Heart right ventricle (tissue), 16 donors: ENCODE data around the gene SSH2. TPM values are rescaled to one million over a fixed set of nuclear protein-coding genes. Genes with fewer than 3 reads are reported as not detected.

Source experiments
- ATAC-seq, 8 donors: fragments of 200-7000 bp; cut with Tn5 transposase; one replicate each; pipeline ENCODE4 v1.9.1; 2020; ENCODE audit warnings: mild to moderate bottlenecking in 8 of 8, moderate library complexity in 8 of 8, moderate number of reproducible peaks in 1 of 8
- DNase-seq, 2 donors: peaks; one replicate each; pipeline ENCODE4 v3.0.0-alpha.2; 2020
- H3K27ac ChIP-seq, 10 donors: fragments of 200-600 bp; sonication (generic) in 2 of 10; one replicate each; pipeline versions ENCODE4 v1.5.0 to v1.8.0; 2020 to 2022; ENCODE audit warnings: mild to moderate bottlenecking in 3 of 10
- H3K27me3 ChIP-seq, 7 donors: fragments of 200-600 bp; one replicate each; pipeline ENCODE4 v1.8.0; 2021 to 2022; ENCODE audit warnings: mild to moderate bottlenecking in 2 of 7
- H3K36me3 ChIP-seq, 9 donors: fragments of 200-600 bp; sonication (generic) in 1 of 9; one replicate each; pipeline versions ENCODE4 v1.5.0 to v1.8.0; 2020 to 2022; ENCODE audit warnings: mild to moderate bottlenecking in 2 of 9
- H3K4me1 ChIP-seq, 9 donors: fragments of 200-600 bp; sonication (generic) in 1 of 9; one replicate each; pipeline versions ENCODE4 v1.5.0 to v1.8.0; 2020 to 2022; ENCODE audit warnings: mild to moderate bottlenecking in 4 of 9
- H3K4me3 ChIP-seq, 10 donors: fragments of 200-600 bp; sonication (generic) in 2 of 10; one replicate each; pipeline versions ENCODE4 v1.5.0 to v1.8.0; 2020 to 2022; ENCODE audit warnings: mild to moderate bottlenecking in 7 of 10, moderate library complexity in 2 of 10
- H3K9me3 ChIP-seq, 11 donors: fragments of 200-600 bp in 10 of 11; sonication (generic) in 2 of 11; one replicate each; pipeline versions ENCODE4 v1.5.0 to v1.8.0; 2013 to 2022; ENCODE audit warnings: mild to moderate bottlenecking in 2 of 11, control low read depth in 1 of 11, moderate library complexity in 1 of 11
- WGBS, 2 donors: extraction: QIAGEN DNeasy Blood & Tissue Kit; methylation state at CpG; one replicate each; pipeline ENCODE4 v1.1.7; 2013; ENCODE audit warnings: inconsistent platforms in 1 of 2; 5-methylcytosine and 5-hydroxymethylcytosine counted together
- intact Hi-C, 10 donors: fragments of 100-400 bp; cut with DNase I; formaldehyde crosslinking; loops; one replicate each; pipeline versions ENCODE4 v1.11.1 to v1.14.2; 2022
- polyA plus RNA-seq, 2 donors: library from polyadenylated mRNA; stranded (reverse); fragments of 200-250 nt; gene quantifications; one replicate each; pipeline ENCODE4 v1.2.3, GENCODE V29; 2013
- total RNA-seq, 10 donors: library from RNA; stranded (reverse); fragmentation: NEBNext Ultra II Directional in 3 of 10; extraction: Animal tissue kit (Norgen Biotek cat#: 25700) in 3 of 10; gene quantifications; one replicate each; pipeline versions ENCODE4 v1.2.1 to v1.2.4, GENCODE V29; 2021 to 2023
- TF ChIP-seq, protein P1 (sequence below), 9 donors: fragments of 200-600 bp; sonication (generic) in 2 of 9; IDR thresholded peaks; one replicate each; pipeline versions ENCODE4 v1.5.0 to v1.8.0; 2021 to 2022; ENCODE audit warnings: antibody characterized with exemption in 9 of 9, mild to moderate bottlenecking in 5 of 9, moderate library complexity in 1 of 9
- donor health status: Arrhythmogenic right ventricular cardiomyopathy.
- donor health status: ischemic (EF 13 %, LVEDD 7.1; RV severe dilation, severe dysfunction).
- donor health status: healthy with polysubstance abuse.
- donor health status: DM: no; HTN: yes; CAD: no.
- donor health status: DM: no; HTN: no; CAD: no.
- donor health status: ischemic (EF 25% LVEDD 6.9; RV normal size, moderate dysfunction).
- donor health status: ischemic (EF 25% LVEDD 5.7; RV mildly dilated, moderate dysfunction).
- donor health status: healthy.
- donor health status: DM: yes; HTN: yes; CAD: no.
- donor health status: Ischemic cardiomyopathy.
- donor health status: ischemic (EF 35%, LVEDD 5.7; RV mildly dilated, moderate dysfunction).
- donor health status: nonischemic (EF 11% LVEDD 7.7; RV severe dilation, severe dysfunction).
- donor health status: DM: yes; HTN: yes; CAD: no.
- donor health status: PGD.
- donor health status: ischemic (EF 29% LVEDD 5.4; RV normal size, mild dysfunction).
- donor health status: nonischemic (EF 23%, LVEDD 6.1; RV moderate dilation, normal function).

Gene SSH2
- total and polyA plus RNA-seq, 12 donors: 17.9 to 42.9 (median 34.3) TPM

DNA sequence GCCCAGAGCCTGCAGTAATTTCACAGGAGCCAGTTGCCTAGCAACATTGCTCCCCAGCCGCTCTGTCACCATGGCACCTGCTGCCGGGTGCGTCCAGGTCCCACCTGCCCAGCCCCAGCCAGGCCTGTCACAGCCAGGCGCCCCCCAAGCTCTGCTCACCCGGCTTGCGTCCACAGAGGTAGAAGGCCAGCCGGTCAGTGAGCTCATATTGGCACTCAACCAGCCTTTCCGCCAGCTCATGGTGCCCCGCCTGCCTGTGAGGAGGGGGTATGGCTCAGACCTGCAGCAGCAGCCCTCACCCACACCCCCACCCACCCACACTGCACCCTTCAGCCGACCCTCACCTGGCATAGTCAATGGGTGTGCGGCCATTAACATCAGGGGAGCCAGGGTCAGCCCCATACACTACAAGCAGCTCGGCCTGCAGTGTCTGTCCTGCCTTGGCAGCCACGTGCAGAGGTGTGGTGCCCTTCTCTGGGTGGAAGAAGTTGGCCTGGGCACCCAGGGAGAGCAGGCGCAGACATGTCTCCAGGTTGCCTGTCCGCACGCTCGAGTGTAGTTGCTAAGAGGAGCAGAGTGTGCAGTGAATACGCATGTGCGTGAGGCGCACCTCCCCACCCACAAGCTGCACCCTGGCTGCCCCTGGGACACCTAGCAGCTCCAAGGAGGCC lies 348.3 kb downstream of the SSH2 start:
- no peak for ATAC-seq
- TF ChIP-seq, protein P1, sequence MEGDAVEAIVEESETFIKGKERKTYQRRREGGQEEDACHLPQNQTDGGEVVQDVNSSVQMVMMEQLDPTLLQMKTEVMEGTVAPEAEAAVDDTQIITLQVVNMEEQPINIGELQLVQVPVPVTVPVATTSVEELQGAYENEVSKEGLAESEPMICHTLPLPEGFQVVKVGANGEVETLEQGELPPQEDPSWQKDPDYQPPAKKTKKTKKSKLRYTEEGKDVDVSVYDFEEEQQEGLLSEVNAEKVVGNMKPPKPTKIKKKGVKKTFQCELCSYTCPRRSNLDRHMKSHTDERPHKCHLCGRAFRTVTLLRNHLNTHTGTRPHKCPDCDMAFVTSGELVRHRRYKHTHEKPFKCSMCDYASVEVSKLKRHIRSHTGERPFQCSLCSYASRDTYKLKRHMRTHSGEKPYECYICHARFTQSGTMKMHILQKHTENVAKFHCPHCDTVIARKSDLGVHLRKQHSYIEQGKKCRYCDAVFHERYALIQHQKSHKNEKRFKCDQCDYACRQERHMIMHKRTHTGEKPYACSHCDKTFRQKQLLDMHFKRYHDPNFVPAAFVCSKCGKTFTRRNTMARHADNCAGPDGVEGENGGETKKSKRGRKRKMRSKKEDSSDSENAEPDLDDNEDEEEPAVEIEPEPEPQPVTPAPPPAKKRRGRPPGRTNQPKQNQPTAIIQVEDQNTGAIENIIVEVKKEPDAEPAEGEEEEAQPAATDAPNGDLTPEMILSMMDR (IDR thresholded peaks at IDR 0.05): no peak

DNA sequence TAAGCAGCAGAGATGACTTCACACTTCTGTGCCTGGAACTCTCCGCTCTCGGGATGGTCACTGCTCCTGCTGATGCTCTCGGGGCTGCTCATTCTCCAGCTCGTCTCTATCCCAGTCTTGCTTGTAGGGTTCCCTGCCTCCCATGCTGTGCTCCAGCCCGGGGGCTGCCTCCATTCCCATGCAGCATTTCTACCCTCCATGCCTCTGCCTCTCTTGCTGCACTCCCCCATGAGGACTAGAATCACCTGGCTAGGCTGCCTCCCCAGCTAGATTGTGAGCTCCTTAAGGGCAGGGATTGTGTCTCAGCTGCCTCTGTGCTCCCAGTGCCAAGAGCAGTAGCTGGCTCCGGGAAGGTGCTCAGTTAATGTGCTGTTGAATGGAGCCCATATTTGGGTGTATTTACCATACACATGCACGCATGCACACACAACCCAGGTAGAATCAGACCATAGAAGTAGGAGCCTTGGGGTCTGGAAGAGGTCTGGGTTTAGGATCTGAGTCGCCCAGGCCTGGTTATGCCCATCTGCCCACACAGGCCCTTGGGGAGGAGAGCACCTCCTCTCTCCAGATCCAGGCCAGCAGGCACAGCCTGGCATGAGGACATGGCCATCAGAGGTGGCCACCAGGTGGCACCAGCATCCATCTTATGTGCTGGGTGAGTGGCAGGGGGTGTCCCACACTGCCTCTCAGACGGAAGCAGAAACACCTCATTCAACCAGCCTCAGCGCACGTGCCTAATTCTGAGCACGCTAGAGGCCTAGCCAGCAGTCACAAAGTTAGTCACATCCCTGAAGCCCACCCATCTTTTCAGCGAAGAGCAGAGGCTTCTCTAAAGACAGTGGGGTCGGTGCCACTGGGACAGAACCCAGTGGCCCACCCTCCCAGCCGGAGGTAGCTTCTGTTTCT lies 349.9 kb downstream of the SSH2 start:
- peak; percentile 81 to 87 for DNase-seq
- 63 to 64% methylated on average over 15 of the region's 15 CpGs for WGBS, 2 donors
- TF ChIP-seq, protein P1 (IDR thresholded peaks at IDR 0.05): peak; percentile 85 to 93 (median 91)
- Histone ChIP-seq H3K4me3 (no peak overlapping the region), H3K9me3 (no peaks in the 10 kb centered on the region), H3K27ac (peak overlapping the region in 3 of 10 donors; percentile 23 to 34 (median 24)), H3K4me1 (peaks cover 0 to 47% (median 24%) of the 10 kb centered on the region in 9 donors), H3K36me3 (peaks cover 8 to 86% (median 41%) of the 10 kb centered on the region in 9 donors), H3K27me3 (no peaks in the 10 kb centered on the region)
- ATAC-seq: peak; percentile 62 to 81 (median 73)
- intact Hi-C loops: loop anchor here in 6 of 10 donors (1.0 to 10.0 kb wide), 5 partner anchors 11 to 512 kb away; partner anchors contain the start of gene CORO6 (in 1 of the 6)

More for the DNA sequence above, 348.3 kb downstream of the SSH2 start:
- Histone ChIP-seq H3K36me3 (peaks cover 0 to 70% (median 25%) of the 10 kb centered on the region in 9 donors), H3K27me3 (no peaks in the 10 kb centered on the region), H3K4me3 (no peak overlapping the region), H3K9me3 (no peaks in the 10 kb centered on the region), H3K27ac (no peak overlapping the region), H3K4me1 (peaks cover under 1 to 63% (median 37%) of the 10 kb centered on the region in 9 donors)
- intact Hi-C loops: loop anchor here in 2 of 10 donors (5.0 kb wide), 2 partner anchors 196 to 511 kb away; no protein-coding TSS in a partner anchor
- DNase-seq: no peak
- WGBS, 2 donors: 91 to 92% methylated on average over 20 of the region's 20 CpGs

DNA sequence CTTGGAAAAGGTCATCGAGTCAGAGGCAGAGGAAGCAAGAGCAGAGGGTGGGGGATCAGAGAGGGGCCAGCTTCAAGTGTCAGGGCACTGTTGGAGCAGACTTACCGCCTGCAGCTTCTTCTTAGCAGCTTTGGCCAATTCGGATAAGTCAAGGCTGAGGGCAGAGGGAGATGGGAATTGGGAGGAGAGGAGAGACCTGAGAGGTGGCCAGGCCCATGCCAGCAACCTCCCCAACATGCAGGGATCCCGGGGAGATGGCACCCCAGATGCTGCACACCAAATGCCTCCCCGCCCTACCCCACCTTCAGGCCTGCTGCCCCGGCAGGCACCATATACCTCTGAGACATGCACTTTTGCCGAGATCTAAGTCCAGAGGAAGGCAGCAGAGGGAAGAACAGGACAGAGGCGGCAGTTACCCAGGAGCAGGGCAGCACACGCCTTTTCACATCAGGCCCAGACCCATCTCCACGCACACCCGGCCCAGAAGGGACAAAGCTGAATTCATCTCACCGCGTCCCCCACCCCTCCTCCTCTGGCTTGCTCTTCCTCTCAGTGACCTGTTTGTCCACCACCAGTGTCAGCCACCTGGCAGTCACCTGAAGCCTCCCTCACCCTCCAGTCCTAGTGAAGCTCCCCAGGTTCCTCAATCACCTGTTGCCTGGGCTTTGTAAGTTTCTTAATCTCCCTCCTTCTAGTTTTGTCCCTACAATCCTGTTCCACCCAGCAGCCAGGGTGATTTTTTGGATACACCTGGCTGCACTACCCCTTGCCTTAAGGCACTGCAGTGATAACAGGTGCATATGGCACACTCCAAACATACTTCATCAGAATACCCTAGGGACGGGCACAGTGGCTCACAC lies 351.2 kb downstream of the SSH2 start:
- peaks cover 8 to 98% (median 52%) of the 10 kb centered on the region in 9 donors for H3K36me3 ChIP-seq
- DNase-seq (no peak), ATAC-seq (no peak)
- peaks cover 0 to 35% (median 12%) of the 10 kb centered on the region in 9 donors for H3K4me1 ChIP-seq
- H3K27ac ChIP-seq: no peak overlapping the region
- no peaks in the 10 kb centered on the region for H3K9me3 ChIP-seq
- no peak overlapping the region for H3K4me3 ChIP-seq
- H3K27me3 ChIP-seq: no peaks in the 10 kb centered on the region
- intact Hi-C loops: loop anchor here in 2 of 10 donors (5.0 to 10.0 kb wide), 2 partner anchors 33 to 46 kb away; partner anchors contain the start of gene CORO6 (in 1 of the 2)
- TF ChIP-seq, protein P1 (IDR thresholded peaks at IDR 0.05): no peak
- 93 to 94% methylated on average over 14 of the region's 14 CpGs for WGBS, 2 donors
